PC-3 (cell line): Measurements from ENCODE around the gene HMG20A.

Source experiments
- CTCF ChIP-seq: fragments of 300-600 bp; sonication (generic); conservative IDR thresholded peaks from 2 replicates; pipeline ENCODE4 v1.5.1; 2017; ENCODE audit warnings: antibody characterized with exemption, low read depth, mild to moderate bottlenecking, low read length
- EZH2 ChIP-seq: fragments of 300-600 bp; sonication (generic); IDR thresholded peaks from one replicate; pipeline ENCODE4 v1.6.1; 2017; ENCODE audit warnings: antibody characterized with exemption, mild to moderate bottlenecking, low read length; ENCODE audit not compliant: unreplicated experiment
- EZH2phosphoT487 ChIP-seq: fragments of 300-600 bp; sonication (generic); IDR thresholded peaks from 2 replicates; pipeline ENCODE4 v1.6.1; 2018; ENCODE audit warnings: mild to moderate bottlenecking, antibody characterized with exemption, low read length, borderline replicate concordance

DNA sequence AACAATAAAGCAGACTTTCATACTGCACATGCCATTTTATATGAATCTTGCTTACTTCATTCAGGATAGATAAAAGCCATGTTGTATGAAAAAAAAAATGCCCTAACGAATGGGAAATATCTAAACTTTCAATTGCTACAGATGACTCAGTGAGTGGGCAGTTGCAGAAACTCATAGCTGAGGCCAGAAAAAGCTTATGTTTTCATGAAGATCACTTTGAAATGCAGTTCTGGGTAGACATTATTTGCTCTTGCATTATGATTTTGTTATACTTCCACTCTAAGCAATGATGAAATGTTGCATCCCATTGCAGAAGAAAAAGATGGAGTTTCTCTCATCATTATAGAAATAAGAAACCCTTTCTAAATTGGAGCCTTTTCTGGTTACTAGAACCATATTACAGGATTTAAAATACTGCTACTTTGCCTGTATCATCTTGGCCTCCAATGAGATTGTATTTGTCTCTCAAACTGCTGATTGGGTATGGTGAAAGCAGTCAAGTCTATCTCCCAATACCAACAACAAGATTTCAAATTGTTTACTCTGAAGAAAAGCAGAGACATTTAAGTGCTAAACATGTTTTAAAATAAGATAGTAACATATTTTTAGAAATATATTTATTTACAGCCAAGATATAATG lies 17.8 kb upstream of the HMG20A start:
- no peak for TF ChIP-seq CTCF
- TF ChIP-seq EZH2 = no peak
- TF ChIP-seq EZH2phosphoT487 = no peak
